Endothelial cell of umbilical vein (primary cell): ENCODE results near the gene TRPT1. TPM values are rescaled to one million over a fixed set of nuclear protein-coding genes. Genes with fewer than 3 reads are reported as not detected.

Experiments
- Bru-seq: library from RNA; stranded (reverse); fragments of 400-500 nt; gene quantifications from one replicate; lab custom pipeline; 2021; lab: Mats Ljungman, UMichigan
- BruChase-seq, 2 experiments: library from RNA; stranded (reverse); fragments of 400-500 nt; gene quantifications; one replicate each; lab custom pipeline; 2021; lab: Mats Ljungman, UMichigan
- BruUV-seq: library from RNA; stranded (reverse); fragments of 400-500 nt; replicated peaks from 2 replicates; lab custom pipeline; 2021; lab: Mats Ljungman, UMichigan
- CTCF ChIA-PET: fragments of 300-600, 350-600 bp; sonication (Branson Sonifier 250); formaldehyde crosslinking; loops from one replicate; lab custom pipeline; 2021; ENCODE audit warnings: antibody characterized with exemption, inconsistent platforms; lab: Charles Lee
- POLR2A ChIA-PET: fragments of 300-600, 350-600 bp; sonication (Branson Sonifier 250); formaldehyde crosslinking; loops from one replicate; lab custom pipeline; 2021; ENCODE audit warnings: antibody characterized with exemption, inconsistent platforms; lab: Charles Lee
- DNase-seq: peaks from one replicate; pipeline ENCODE4 v3.0.0-alpha.2; 2011; ENCODE audit warnings: low read depth, low spot score
- FAIRE-seq: peaks from 2 replicates; lab custom pipeline; 2011; peaks lifted over from hg19 to GRCh38; lab: Jason Lieb, UNC
- H2AFZ ChIP-seq: 2 replicates; pipeline ENCODE4 v1.6.0; 2012; ENCODE audit warnings: low read depth, low read length, control low read depth, inconsistent platforms
- H3K27ac ChIP-seq: 2 replicates; pipeline ENCODE4 v1.5.1; 2011; ENCODE audit warnings: low read depth, mild to moderate bottlenecking, control low read depth, low read length, moderate library complexity; ENCODE audit not compliant: insufficient read depth
- H3K27me3 ChIP-seq, 2 experiments: 2 replicates each; pipeline versions ENCODE4 v1.6.0 to v1.6.1; 2011; ENCODE audit warnings: low read length in 2 of 2, mixed read lengths in 1 of 2; ENCODE audit not compliant: control insufficient read depth in 2 of 2, insufficient read depth in 2 of 2
- H3K36me3 ChIP-seq, 2 experiments: 2 replicates in 1 of 2; 3 replicates in 1 of 2; pipeline ENCODE4 v1.5.1; 2011; ENCODE audit warnings: low read length in 2 of 2, mild to moderate bottlenecking in 1 of 2, moderate library complexity in 1 of 2; ENCODE audit not compliant: control insufficient read depth in 2 of 2, insufficient read depth in 2 of 2; ENCODE audit errors: extremely low read depth in 1 of 2
- H3K4me1 ChIP-seq: 3 replicates; pipeline ENCODE4 v1.5.1; 2011; ENCODE audit warnings: mild to moderate bottlenecking, low read length; ENCODE audit not compliant: control insufficient read depth, insufficient read depth; ENCODE audit errors: extremely low read depth
- H3K4me2 ChIP-seq: 2 replicates; pipeline ENCODE4 v1.6.1; 2011; ENCODE audit warnings: low read length, control low read depth, mixed read lengths; ENCODE audit not compliant: insufficient read depth
- H3K4me3 ChIP-seq, 3 experiments: fragments of 200-600 bp in 1 of 3; sonication (generic), shearing (Covaris generic) in 1 of 3; replicated peaks in 1 of 3; 2 replicates each; pipeline ENCODE4 v1.5.1; 2011 to 2016; ENCODE audit warnings: control low read depth in 3 of 3, low read length in 3 of 3, mild to moderate bottlenecking in 2 of 3, inconsistent platforms in 1 of 3, low read depth in 1 of 3, moderate library complexity in 1 of 3; ENCODE audit not compliant: insufficient read depth in 1 of 3
- H3K79me2 ChIP-seq: 2 replicates; pipeline ENCODE4 v1.6.0; 2012; ENCODE audit warnings: low read length, inconsistent platforms; ENCODE audit not compliant: control insufficient read depth, insufficient read depth
- H3K9ac ChIP-seq: replicated peaks from 2 replicates; pipeline ENCODE3; 2011; ENCODE audit warnings: low read length, control low read depth; ENCODE audit not compliant: insufficient read depth; ENCODE audit errors: extremely low read depth
- H3K9me1 ChIP-seq: replicated peaks from 3 replicates; pipeline ENCODE4 v1.6.0; 2011; ENCODE audit warnings: mild to moderate bottlenecking, low read length; ENCODE audit not compliant: control insufficient read depth, insufficient read depth; ENCODE audit errors: extremely low read depth
- H3K9me3 ChIP-seq: replicated peaks from 2 replicates; pipeline ENCODE4 v1.5.1; 2012; ENCODE audit warnings: low read length, inconsistent platforms; ENCODE audit not compliant: control insufficient read depth, insufficient read depth
- H4K20me1 ChIP-seq: replicated peaks from 2 replicates; pipeline ENCODE3; 2011; ENCODE audit warnings: mild to moderate bottlenecking, low read length; ENCODE audit not compliant: control insufficient read depth, insufficient read depth; ENCODE audit errors: extremely low read depth
- CTCF ChIP-seq, 2 donors: IDR thresholded peaks; 1 replicate in 1 of 2; 2 replicates in 1 of 2; pipeline ENCODE4 v1.5.1; 2011; ENCODE audit warnings: low read length in 2 of 2, mild to moderate bottlenecking in 2 of 2, moderate library complexity in 2 of 2, control low read depth in 1 of 2, inconsistent platforms in 1 of 2, low read depth in 1 of 2; ENCODE audit not compliant: insufficient read depth in 1 of 2; ENCODE audit errors: extremely low read depth in 1 of 2
- FOS ChIP-seq: IDR thresholded peaks from 2 replicates; pipeline ENCODE4 v1.6.1; 2011; ENCODE audit warnings: mild to moderate bottlenecking, low read length, moderate library complexity, borderline replicate concordance; ENCODE audit not compliant: insufficient read depth
- GATA2 ChIP-seq: IDR thresholded peaks from 2 replicates; pipeline ENCODE4 v1.7.0; 2011; ENCODE audit warnings: low read depth, mild to moderate bottlenecking, moderate library complexity, mixed read lengths, low read length; ENCODE audit not compliant: insufficient read length, insufficient read depth
- JUN ChIP-seq: IDR thresholded peaks from 2 replicates; pipeline ENCODE4 v1.6.1; 2011; ENCODE audit warnings: borderline replicate concordance, low read depth; ENCODE audit not compliant: insufficient read length, insufficient read depth
- MAX ChIP-seq: IDR thresholded peaks from 2 replicates; pipeline ENCODE4 v1.6.1; 2011; ENCODE audit not compliant: insufficient read depth, insufficient read length
- MYC ChIP-seq: IDR thresholded peaks from one replicate; pipeline ENCODE4 v1.6.1; 2011; ENCODE audit warnings: mild to moderate bottlenecking, low read depth, low read length
- POLR2A ChIP-seq: IDR thresholded peaks from 2 replicates; pipeline ENCODE4 v1.6.1; 2012; ENCODE audit warnings: low read depth, mild to moderate bottlenecking, control low read depth, low read length
- POLR2AphosphoS5 ChIP-seq: IDR thresholded peaks from 2 replicates; pipeline ENCODE4 v1.6.1; 2012; ENCODE audit warnings: low read depth, mild to moderate bottlenecking, control low read depth, low read length, moderate library complexity; ENCODE audit not compliant: insufficient read depth
- dilution Hi-C: fragments of 300-500 bp; cut with MboI; formaldehyde crosslinking; loops from one replicate; pipeline ENCODE4 v1.15.0; 2019; ENCODE audit warnings: low sequenced_read_pairs; ENCODE audit not compliant: extremely low pct_ligation_motif_present
- intact Hi-C: fragments of 100-400 bp; cut with micrococcal nuclease; formaldehyde crosslinking; loops from one replicate; pipeline ENCODE4 v1.10.0; 2022
- long read RNA-seq: library from polyadenylated mRNA; stranded (forward); transcript quantifications from one replicate; pipeline ENCODE4 v2.0.0, GENCODE V29; 2021
- polyA minus RNA-seq, 3 experiments: library from RNA; depleted of rRNA, polyadenylated mRNA; stranded (reverse); fragments of >200 nt; gene quantifications; 1 replicate in 1 of 3; 2 replicates in 2 of 3; pipeline ENCODE4 v1.2.3, GENCODE V29; 2011
- polyA plus RNA-seq, 4 experiments: library from polyadenylated mRNA; depleted of rRNA in 3 of 4; stranded (reverse) in 3 of 4; unstranded in 1 of 4; fragments of >200 nt; gene quantifications; 2 replicates each; pipeline versions ENCODE4 v1.2.1 to v1.2.3, GENCODE V29; 2011 to 2012; ENCODE audit warnings: missing spikeins in 1 of 4
- total RNA-seq: library from RNA; stranded (reverse); gene quantifications from 2 replicates; pipeline ENCODE4 v1.2.3, GENCODE V29; 2021

TRPT1 gene
- 26.2 and 28.0 TPM in 2 replicates for total RNA-seq
- 56.6 and 69.5 TPM in 2 replicates for polyA plus RNA-seq
- polyA plus RNA-seq (2011; cell fraction: cytosol; rRNA removed), result 29.5 and 38.4 TPM in 2 replicates
- polyA plus RNA-seq (2011; cell fraction: nucleus; rRNA removed), result 89.6 and 104 TPM in 2 replicates
- 27.6 and 27.7 TPM in 2 replicates for polyA plus RNA-seq (2012)
- polyA minus RNA-seq, result 22.1 and 30.2 TPM in 2 replicates
- 18.5 TPM for polyA minus RNA-seq (2011; cell fraction: cytosol; rRNA and poly(A)+ RNA removed)
- 10.0 and 12.0 TPM in 2 replicates for polyA minus RNA-seq (2011; cell fraction: nucleus; rRNA and poly(A)+ RNA removed)
- Bru-seq, nascent RNA, result percentile 46 among the genes with signal in this experiment
- BruChase-seq, experiment 1, labeled RNA remaining after a 6-hour chase, result percentile 53 among the genes with signal in this experiment
- BruChase-seq, experiment 2, labeled RNA remaining after a 2-hour chase, result percentile 48 among the genes with signal in this experiment
- long read RNA-seq, transcript TRPT1-201 (8 exons, 962 nt), result minor isoform, 19 of 91 reads
- long read RNA-seq, transcript TRPT1-203 (7 exons, 865 nt), result major isoform, 21 of 91 reads
- long read RNA-seq, partial matches to known transcripts, result 13 of 91 reads
- long read RNA-seq, other reads (novel, unspliced or antisense), result 35 of 91 reads

GRCh38 chr11:64225608-64226506, at the start of gene TRPT1, which contains the start of gene NUDT22:
Gene TRPT1, minus strand, starts transcription at chr11:64226186. Its CDS starts 326 bp downstream, at chr11:64225860.
Gene NUDT22, plus strand, starts transcription at chr11:64226274. Its CDS starts 379 bp downstream, at chr11:64226653.
- DNase-seq, result peak; percentile 83
- ChIA-PET CTCF (interaction anchor here (1.5 to 3.2 kb wide), 7 partner anchors 11 to 129 kb away, joined by 3 to 35 read pairs (median 6); partner anchors contain the start of genes CATSPERZ, ESRRA and FERMT3), POLR2A (interaction anchor here (0.9 to 1.2 kb wide), 5 partner anchors 11 to 92 kb away, joined by 3 to 12 read pairs (median 4); partner anchors contain the start of genes FKBP2 and PRDX5)
- Histone ChIP-seq H2AFZ (peak within 1 kb of the TSS; percentile 52), H3K4me3 (peak within 1 kb of the TSS; percentile 62 to 70 (median 66)), H4K20me1 (no peaks in the 10 kb centered on the region), H3K9me3 (no peaks in the 10 kb centered on the region), H3K36me3 (peaks cover 0 to 4% of the 10 kb centered on the region in 2 experiments), H3K27ac (peak within 1 kb of the TSS; percentile 55), H3K4me2 (peak within 1 kb of the TSS; percentile 73), H3K79me2 (peaks cover 8% of the 10 kb centered on the region), H3K9me1 (no peaks in the 10 kb centered on the region), H3K4me1 (peaks cover 13% of the 10 kb centered on the region), H3K27me3 (no peaks in the 10 kb centered on the region), H3K9ac (peak within 1 kb of the TSS; percentile 56)
- TF ChIP-seq POLR2AphosphoS5 (peak; percentile 87), MAX (no peak), MYC (no peak), POLR2A (peak; percentile 90), FOS (no peak), GATA2 (no peak), CTCF (IDR thresholded peaks at IDR 0.05; ENCODE audit: extremely low read depth in 1 of 2, insufficient read depth in 1 of 2, low read depth in 1 of 2, low read length in 2 of 2) (peak; percentile 3 to 13), JUN (no peak)
- peak; percentile 95 for FAIRE-seq
- dilution Hi-C loops (no loop called here), intact Hi-C loops (loop anchor here (1.0 kb wide), 3 partner anchors 15 to 45 kb away; partner anchors contain the start of gene FKBP2)
- TSS peak; percentile 29 for BruUV-seq
